RPMI8226 (cell line): ENCODE measurements around the gene TUBG1.
"Not testable (repeated sequence)": the region's sequence is repeated elsewhere in the genome, so short reads cannot be mapped to it uniquely, and the experiment has no call there.

Experiments
- DNase-seq: peaks from one replicate; pipeline ENCODE4 v3.0.0-alpha.2; 2015

The TUBG1 gene

DNA sequence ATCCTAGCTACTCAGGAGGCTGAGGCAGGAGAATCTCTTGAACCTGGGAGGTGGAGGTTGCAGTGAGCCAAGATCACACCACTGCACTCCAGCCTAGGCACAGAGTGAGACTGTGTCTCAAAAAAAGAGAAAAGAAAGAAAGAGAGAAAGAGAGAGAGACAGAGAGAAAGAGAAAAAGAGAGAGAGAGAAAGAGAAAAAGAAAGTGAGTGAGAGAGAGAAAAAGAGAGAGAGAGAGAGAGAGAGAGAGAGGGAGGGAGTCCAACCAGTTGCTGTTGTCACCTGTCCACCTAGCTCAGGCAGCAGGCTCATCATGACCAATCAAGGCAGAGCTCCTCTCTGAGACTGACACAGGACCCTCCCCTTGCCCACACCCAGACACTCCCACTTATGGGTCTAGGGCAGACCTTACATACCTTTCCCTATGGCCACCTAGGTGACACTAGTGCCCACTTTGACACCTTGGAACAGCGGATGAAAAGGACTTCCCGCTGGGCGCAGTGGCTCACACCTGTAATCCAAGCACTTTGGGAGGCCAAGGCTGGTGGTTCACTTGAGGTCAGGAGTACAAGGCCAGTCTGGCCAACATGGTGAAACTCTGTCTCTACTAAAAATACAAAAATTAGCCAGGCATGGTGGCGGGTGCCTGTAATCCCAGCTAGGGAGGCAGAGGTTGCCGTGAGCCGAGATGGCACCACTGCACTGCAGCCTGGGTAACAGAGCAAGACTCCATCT, 17.7 kb downstream of the TUBG1 start:
- not testable (repeated sequence) for DNase-seq

DNA sequence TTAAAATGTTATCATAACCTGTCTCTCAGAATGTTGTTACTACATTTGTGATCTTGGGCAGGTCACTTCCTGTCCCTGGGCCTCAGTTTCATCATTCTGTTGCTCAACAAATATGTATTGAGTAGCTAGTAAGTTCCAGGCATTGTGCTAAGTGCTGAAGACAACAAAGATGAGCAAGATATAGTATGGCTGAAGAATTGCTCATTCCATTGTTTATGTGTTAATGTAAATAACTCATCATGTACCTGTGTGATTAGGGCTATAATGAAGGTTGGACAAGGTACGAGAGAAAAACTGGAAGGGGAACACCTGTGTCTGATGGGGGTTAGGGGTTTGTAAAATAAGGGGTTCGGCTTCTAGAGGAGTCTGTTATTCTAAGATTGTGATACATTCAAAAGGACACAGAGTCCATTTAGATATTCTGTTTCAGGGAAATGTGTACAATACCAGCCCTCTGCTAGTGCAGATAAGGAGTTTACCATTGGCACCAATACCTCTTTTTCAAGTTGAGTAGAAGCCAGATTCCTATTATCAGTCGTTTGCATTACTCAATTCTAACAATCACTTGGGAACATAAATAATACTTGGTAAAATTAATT, 20.0 kb downstream of the TUBG1 start:
- DNase-seq: no peak

DNA sequence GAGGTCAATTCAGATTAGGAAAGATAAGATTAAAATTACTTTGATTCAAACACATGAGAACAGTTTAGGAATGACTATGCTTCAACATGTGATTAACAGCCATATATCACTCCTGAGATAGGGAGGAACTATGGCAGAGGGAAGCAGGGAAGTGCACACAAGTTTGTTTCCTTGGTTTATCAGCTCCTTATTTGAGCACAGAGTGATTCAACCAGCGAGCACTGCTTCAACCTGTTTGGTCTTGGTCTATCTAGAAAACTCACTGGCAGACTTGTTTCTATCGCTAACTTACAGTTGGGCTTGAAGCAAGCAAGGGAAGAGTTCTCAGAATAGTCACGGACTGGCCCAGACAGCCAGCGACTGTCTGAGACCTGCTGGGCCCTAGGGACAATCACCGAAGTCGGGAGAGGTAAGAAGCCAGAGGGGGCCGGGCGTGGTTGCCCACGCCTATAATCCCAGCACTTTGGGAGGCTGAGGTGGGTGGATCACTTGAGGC, 23.5 kb downstream of the TUBG1 start:
- DNase-seq: no peak

DNA sequence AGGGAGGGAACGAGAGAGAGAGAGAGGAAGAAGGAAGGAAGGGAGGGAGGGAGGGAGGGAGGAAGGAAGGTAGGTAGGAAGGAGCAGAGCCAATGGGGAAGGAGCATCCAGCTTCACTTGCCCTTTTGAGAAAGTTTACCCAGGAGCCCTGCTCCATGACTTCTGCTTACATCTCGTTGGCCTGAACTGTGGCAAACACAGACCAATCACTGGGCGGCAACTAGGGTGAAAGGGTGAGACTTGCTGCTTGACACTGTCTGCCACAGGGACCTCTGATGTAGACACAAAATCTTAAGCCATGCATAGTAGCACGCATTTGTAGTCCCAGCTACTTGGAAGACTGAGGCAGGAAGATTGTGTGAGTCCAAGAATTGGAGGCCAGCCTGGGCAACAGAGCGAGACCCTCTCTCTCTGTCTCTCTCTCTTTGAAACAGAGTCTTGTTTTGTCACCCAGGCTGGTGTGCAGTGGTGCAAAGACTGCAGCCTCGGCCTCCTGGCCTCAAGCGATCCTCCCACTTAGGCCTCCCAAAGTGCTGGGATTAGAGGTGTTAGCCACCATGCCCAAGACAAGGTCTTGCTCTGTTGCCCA, 30.1 kb downstream of the TUBG1 start:
- no peak for DNase-seq

DNA sequence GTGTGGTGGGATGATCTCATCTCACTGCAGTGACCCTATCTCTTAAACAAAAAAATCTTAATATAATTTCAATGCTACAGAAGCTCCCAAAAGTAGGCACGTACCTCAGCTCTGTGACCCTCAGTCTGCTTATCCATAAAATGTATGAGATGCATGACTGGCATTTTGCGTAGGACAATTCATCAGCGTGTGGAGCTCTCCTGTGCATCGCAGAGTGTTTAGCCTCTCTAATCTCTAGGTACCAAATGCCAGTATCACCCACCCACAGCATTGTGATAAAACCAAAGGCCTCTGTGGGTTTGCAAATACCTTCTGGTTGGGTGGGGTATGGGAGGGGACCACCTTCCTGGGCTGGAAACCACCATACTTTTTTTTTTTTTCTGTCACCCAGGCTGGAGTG, 30.6 kb downstream of the TUBG1 start:
- no peak for DNase-seq

DNA sequence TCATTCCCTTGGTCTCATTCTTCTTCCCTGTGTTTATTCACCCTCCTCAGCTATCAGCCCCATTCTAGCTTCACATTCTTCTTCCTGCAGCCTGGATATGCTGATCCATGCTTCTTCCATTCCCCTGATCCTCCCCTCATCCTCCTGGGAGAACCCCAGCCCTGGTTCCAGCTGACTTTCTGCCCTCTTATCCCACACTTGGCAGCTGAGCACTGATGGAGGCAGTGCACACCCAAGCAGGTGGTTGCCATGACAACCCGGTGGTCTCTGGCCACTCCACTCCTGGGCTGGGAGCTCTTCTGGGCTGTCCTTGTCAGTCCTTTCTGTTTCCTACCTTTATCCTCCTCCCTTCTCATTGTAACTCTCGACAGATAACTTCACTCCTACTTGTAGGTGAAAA, 32.9 kb downstream of the TUBG1 start:
- DNase-seq: no peak

DNA sequence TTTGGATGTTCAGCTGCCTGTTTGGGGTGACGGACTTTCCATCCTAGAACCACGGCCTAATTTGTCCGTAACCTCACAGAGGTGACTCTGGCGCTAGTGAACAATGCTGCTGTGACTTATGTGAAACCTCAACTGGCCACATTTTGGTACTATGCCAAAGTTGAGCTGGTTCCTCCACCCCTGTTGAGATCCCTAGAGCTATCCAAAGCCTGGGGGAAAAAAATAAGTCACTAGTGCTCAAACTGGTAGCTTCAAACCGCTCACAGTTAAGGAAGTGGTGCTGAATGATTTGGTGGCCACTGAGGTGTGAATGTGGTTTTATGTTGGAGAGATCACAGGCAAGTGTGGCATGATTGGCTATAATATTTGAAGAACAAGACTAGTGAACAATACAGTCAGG, 38.3 kb downstream of the TUBG1 start:
- peak; percentile 60 for DNase-seq

DNA sequence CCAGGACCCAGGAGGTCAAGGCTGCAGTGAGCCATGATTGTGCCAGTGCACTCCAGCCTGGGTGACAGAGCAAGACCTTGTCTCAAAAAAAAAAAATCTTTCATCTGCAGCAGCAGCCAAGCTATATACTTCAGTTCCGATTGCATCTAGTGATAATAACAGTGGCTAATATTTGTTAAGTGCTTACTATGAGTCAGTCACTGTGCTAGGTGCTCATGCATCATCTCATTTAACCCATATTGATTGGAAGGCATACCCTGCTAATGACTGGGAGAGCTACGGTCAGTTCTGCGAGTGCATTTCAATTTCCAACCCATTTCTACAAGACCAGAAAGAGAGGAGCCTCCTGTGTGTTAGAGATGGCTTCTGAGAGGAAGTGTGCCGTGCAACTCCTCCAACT, 41.9 kb downstream of the TUBG1 start:
- no peak for DNase-seq

DNA sequence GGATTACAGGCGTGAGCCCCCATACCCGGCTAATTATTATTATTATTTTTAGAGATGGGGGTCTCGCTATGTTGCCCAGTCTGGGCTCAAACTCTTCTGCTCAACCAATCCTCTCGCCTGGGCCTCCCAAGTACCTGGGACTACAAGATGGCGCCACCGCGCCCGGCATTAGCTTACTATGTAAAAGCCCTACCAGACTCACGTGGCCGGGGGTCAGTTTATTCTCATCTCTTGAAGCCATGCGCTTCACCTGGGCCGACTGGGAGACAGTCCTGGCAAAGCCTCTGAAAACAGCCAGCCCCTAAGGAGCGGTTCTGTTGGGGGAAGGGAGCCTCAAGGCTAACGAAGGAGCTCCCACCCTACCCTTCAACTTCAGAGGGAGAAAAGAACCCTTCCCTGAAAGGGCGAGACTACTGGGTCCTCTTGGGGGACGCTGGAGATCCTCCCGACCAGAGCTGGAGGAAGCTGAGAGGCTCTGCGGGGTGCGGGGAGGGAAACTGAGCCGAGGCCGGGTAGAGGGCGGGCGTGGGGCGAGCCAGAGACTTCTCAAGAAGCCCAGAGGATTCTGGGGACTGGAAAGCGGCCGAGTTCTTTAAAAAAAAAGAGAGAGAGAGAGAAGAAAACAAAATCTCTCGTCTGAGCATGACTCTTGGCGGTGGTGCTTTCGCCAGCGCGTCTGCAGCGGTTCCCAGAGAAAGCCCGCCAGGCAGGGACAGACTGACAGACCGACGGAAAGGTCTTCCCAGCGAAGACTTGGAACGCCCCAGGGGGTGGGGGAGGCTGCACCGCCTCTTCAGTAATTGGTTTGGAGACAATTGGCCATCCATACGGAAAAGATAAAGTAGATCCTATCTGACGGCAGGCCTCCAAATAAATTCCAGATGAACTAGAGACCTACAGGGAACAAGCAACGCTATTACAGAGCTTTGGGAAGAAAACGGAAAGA, 44.0 kb downstream of the TUBG1 start:
- DNase-seq: no peak

DNA sequence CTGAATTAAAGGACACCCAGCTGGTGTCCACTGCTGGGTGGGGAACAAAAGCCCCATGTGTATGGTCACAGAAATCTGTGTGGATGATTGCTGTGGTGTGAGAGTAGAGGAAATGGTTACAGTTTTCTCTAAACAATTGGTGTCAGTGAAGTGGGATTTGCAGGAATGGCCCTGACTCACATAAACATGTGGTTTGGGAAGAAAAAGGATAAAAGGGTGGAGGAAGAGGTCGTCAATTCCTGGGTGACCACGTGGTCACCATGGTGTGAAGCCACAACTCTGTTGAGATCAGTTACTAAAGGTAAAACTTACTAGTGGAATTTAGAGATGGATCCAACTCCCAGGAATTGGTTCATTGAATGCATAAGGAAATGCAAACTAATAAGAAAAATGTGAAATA, 46.0 kb downstream of the TUBG1 start:
- DNase-seq: no peak

DNA sequence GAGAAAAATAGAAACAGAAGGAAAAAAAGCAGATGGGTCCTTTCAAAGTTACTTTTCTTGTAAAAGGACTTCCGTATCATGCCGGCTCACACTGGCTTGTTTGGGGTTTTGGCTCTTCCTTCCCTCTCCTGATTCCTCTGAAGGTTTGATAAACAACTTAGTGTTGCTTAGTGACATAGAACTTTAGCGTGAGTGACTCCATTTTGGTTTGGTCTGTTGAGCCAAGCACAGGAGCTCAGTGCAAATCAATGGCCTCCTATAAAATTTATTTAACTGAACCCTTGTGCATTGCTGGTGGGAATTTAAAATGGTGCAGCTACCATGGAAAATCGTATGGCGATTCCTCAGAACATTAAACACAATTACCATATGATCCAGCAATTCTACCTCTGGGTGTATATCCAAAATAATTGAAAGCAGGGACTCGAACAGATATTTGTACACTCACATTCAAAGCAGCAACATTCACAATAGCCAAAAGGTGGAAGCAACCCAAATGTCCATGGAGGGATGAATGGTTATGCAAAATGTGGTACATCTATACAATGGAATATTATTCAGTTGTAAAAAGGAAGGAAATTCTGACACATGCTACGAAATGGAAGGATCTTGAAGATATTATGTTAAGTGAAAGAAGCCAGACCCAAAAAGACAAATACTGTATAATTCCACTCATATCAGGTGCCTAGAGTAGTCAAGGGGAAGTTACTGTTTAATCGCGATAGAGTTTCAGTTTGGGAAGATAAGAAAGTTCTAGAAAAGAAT, 48.5 kb downstream of the TUBG1 start:
- no peak for DNase-seq

DNA sequence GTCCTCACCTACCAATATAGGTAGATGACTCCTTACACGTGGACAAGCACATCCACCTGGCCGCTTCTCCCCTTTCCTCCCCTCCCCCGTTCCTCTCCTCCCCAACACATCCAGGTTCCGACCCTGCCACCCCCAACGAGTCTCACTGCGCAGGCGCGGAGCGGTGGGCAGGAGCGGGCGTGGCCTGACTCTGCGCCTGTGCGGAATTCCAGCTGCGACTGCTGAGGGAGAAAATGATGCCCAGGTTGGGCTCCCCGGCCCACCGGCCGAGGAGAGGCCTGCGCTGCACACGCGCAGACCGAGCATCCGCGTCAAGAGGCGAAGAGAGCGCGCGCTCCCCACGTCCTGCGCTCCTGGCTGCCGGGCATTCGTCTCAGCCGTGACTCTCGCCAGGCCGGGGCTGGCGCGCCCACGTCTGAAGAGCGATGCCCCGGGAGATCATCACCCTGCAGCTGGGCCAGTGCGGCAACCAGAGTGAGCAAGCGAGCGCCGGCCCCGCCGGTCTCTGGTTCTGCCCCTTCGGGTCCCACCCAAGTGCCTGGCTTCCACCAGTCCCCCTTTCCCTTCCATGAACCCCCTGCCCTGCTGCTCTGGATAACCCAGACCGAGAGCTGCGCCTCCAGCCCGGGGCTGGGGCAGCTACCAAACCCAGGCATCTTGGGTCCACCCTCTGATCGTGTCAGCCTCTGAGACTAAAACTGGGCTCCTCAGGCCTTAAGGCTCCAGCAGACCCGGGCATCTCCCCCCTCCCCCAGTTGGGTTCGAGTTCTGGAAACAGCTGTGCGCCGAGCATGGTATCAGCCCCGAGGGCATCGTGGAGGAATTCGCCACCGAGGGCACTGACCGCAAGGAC, 49.8 kb downstream of the TUBG1 start, which contains the start of gene TUBG2:
TUBG2 (plus strand) TSS at position 206 of the 853 bp plus-strand sequence; CDS start at position 426, 220 bp downstream.
- DNase-seq: peak; percentile 91

DNA sequence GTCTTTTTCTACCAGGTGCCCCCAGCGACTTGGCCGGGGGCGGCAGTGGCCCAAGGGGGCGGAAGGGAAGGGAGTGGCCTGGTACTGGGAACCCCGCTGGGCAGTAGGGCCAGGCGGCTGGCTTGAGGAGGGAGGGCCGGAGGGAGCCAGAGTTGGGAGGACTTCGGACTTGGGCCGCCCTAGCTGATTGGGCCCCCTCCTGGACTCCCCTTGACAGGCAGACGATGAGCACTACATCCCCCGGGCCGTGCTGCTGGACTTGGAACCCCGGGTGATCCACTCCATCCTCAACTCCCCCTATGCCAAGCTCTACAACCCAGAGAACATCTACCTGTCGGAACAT, 50.4 kb downstream of the TUBG1 start:
- not testable (repeated sequence) for DNase-seq

DNA sequence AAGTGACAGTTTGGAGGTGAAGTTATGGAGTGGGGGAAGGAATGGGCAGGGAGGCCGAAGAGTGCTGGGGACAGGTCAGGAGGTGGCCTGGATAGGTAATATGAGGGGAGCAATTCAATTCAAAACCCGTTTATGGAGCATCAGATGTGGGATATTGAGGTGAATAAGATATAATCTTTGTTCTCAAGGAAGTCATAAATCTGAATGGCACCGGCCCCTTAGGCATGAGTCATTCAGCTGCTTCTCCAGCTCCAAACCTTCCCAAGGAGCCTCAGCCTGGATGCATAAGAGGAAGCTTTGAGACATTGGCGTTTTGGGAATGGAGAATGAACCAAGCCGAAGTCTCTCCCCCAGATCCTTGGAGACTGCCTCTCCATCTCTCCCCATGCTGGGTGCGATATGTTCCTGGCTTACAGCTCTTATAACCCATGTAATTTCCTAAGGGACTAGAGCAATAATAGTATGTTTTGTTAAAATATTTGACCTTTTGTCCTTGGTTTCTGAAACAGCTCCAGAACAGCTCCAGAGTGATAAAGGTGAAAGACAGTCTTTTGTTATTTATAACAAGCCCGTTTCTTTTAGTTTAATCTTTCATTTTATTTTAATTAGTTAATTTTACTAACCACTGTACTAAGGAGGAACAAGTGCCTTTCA, 51.3 kb downstream of the TUBG1 start:
- no peak for DNase-seq
